ENCODE results near the gene ARID1B.

Gene ARID1B

GRCh38 chr6:157245436-157245835 lies 468.3 kb downstream of the ARID1B start:
- no peaks in the 10 kb centered on the region for H3K4me1 ChIP-seq (ENCODE audit: control insufficient read depth in 1 of 2, insufficient read depth in 1 of 2, low read depth in 1 of 2, low read length in 1 of 2)
- no peaks in the 10 kb centered on the region for H3K9me3 ChIP-seq
- no peak overlapping the region for H3K4me3 ChIP-seq (ENCODE audit: low read depth in 1 of 2, low read length in 1 of 2)
- TF ChIP-seq, protein P1, sequence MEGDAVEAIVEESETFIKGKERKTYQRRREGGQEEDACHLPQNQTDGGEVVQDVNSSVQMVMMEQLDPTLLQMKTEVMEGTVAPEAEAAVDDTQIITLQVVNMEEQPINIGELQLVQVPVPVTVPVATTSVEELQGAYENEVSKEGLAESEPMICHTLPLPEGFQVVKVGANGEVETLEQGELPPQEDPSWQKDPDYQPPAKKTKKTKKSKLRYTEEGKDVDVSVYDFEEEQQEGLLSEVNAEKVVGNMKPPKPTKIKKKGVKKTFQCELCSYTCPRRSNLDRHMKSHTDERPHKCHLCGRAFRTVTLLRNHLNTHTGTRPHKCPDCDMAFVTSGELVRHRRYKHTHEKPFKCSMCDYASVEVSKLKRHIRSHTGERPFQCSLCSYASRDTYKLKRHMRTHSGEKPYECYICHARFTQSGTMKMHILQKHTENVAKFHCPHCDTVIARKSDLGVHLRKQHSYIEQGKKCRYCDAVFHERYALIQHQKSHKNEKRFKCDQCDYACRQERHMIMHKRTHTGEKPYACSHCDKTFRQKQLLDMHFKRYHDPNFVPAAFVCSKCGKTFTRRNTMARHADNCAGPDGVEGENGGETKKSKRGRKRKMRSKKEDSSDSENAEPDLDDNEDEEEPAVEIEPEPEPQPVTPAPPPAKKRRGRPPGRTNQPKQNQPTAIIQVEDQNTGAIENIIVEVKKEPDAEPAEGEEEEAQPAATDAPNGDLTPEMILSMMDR (IDR thresholded peaks at IDR 0.05) = no peak
- peaks cover 44% of the 10 kb centered on the region for H3K27me3 ChIP-seq
- no peak overlapping the region for H3K27ac ChIP-seq
- no peaks in the 10 kb centered on the region for H3K36me3 ChIP-seq

DNA sequence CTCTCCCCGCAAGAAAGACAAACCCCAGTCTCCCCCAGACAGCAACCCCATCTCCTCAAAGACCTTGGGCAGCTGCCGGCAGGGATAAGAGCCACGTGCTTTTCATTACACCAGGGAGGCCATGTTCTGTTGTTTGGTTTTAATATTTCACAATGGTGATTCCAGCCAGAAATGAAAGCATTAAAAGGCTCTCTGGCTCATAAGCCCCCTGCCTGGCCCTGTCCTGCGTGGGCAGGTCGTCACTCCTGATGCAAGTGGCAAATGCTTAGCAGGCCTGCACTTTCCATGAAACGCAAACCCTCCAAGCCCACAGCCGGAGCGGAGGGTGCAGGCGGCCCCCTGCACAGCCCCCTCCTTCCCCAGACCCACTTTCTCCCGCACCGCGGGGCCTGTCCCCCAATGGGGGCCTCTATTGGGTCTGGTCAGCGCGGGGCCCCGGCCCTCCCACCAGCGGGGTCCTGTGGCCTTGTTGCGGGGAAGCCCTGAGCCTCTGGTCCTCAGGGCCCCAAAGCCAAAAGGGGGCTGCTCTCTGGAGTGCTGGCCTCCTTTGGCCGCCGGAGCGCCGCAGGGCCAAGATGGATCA lies 469.0 kb downstream of the ARID1B start:
- Histone ChIP-seq H3K4me3 (ENCODE audit: low read depth in 1 of 2, low read length in 1 of 2) (no peak overlapping the region), H3K27ac (no peak overlapping the region), H3K27me3 (peaks cover 37% of the 10 kb centered on the region), H3K36me3 (no peaks in the 10 kb centered on the region), H3K4me1 (ENCODE audit: control insufficient read depth in 1 of 2, insufficient read depth in 1 of 2, low read depth in 1 of 2, low read length in 1 of 2) (no peaks in the 10 kb centered on the region), H3K9me3 (no peaks in the 10 kb centered on the region)
- TF ChIP-seq, protein P1 (IDR thresholded peaks at IDR 0.05) = no peak

DNA sequence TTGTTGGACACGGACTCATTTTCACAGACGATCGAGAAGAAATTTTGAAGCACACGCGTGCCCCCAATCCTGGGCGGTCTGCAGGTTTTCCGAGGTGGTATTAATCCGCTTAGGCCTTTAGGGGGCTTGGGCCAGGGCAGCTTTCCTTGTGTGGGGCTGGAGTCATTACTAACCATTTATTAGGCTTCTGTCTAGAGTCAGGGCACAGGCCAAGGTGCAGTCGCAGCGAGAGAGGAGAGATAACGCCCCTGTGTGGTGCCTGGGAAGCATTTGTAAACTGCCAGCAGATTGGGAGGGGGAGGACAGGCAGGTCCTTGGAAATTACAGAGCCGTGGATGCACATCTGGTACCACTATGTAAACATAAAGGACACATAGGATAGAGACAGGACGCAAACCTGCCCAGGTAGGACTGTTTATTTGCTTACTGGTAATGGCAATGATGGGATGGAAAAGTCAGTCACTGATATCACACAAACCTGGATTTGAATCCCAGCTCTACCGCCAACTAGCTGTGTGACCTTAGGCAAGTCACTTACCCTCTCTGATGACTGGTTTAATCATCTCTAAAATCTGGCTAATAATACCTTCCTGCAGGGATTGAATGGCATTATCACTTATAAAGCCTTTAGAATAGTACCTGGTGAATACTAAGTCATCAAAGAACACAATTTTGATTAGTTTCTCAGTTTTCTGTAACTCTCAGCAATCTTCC lies 469.8 kb downstream of the ARID1B start:
- no peak overlapping the region for H3K27ac ChIP-seq
- no peaks in the 10 kb centered on the region for H3K36me3 ChIP-seq
- H3K27me3 ChIP-seq = peaks cover 29% of the 10 kb centered on the region
- H3K9me3 ChIP-seq = no peaks in the 10 kb centered on the region
- H3K4me3 ChIP-seq (ENCODE audit: low read depth in 1 of 2, low read length in 1 of 2) = no peak overlapping the region
- TF ChIP-seq, protein P1 (IDR thresholded peaks at IDR 0.05) = no peak
- H3K4me1 ChIP-seq (ENCODE audit: control insufficient read depth in 1 of 2, insufficient read depth in 1 of 2, low read depth in 1 of 2, low read length in 1 of 2) = no peaks in the 10 kb centered on the region

DNA sequence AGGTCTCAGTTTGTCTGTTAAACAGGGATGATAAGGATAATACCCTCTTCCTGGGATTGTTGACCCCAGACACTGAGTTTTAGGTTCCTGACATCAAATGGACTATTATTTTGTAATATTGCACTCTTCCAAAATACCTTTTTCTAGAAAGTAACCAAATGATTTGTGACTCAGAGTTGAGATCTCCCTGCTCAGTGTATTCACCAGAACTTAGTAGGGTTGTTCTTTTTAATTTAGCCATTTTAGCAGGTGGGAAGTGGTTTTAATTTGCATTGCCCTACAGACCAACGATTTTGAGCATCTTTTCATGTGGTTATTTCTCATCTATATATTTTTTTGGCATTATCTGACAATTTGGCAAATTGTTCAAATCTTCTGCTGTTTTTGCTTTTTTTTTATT lies 471.1 kb downstream of the ARID1B start:
- H3K9me3 ChIP-seq = no peaks in the 10 kb centered on the region
- TF ChIP-seq, protein P1 (IDR thresholded peaks at IDR 0.05) = no peak
- peaks cover 21% of the 10 kb centered on the region for H3K27me3 ChIP-seq
- no peak overlapping the region for H3K4me3 ChIP-seq (ENCODE audit: low read depth in 1 of 2, low read length in 1 of 2)
- no peaks in the 10 kb centered on the region for H3K4me1 ChIP-seq (ENCODE audit: control insufficient read depth in 1 of 2, insufficient read depth in 1 of 2, low read depth in 1 of 2, low read length in 1 of 2)
- H3K27ac ChIP-seq = no peak overlapping the region
- H3K36me3 ChIP-seq = no peaks in the 10 kb centered on the region

- Histone ChIP-seq H3K4me1 (ENCODE audit: control insufficient read depth in 1 of 2, insufficient read depth in 1 of 2, low read depth in 1 of 2, low read length in 1 of 2) (no peaks in the 10 kb centered on the region), H3K27me3 (peaks cover 12% of the 10 kb centered on the region), H3K36me3 (no peaks in the 10 kb centered on the region), H3K4me3 (ENCODE audit: low read depth in 1 of 2, low read length in 1 of 2) (no peak overlapping the region), H3K9me3 (no peaks in the 10 kb centered on the region), H3K27ac (no peak overlapping the region)
- TF ChIP-seq, protein P1 (IDR thresholded peaks at IDR 0.05) = no peak
Measured at GRCh38 chr6:157249826-157250225, 472.6 kb downstream of the ARID1B start.

Measured in neutrophil (primary cell).